Measurements from ENCODE around the gene N4BP3.
"Not testable (repeated sequence)": the region's sequence is repeated elsewhere in the genome, so short reads cannot be mapped to it uniquely, and the experiment has no call there.

Gene N4BP3

GRCh38 chr5:178113141-178113787, at the start of gene N4BP3:
Gene N4BP3 (plus strand): TSS chr5:178113532. CDS start chr5:178119584, 6,052 bp downstream.
- peak; percentile 85 for DNase-seq

- no peak for DNase-seq
Measured at GRCh38 chr5:178067755-178068154, 45.6 kb upstream of the N4BP3 start.

- no peak for DNase-seq
Measured at GRCh38 chr5:178068293-178068692, 45.0 kb upstream of the N4BP3 start.

- DNase-seq = peak; percentile 37
Measured at GRCh38 chr5:178069909-178070308, 43.4 kb upstream of the N4BP3 start.

GRCh38 chr5:178071108-178071507, 42.2 kb upstream of the N4BP3 start:
- DNase-seq = no peak

- DNase-seq = no peak
Measured at GRCh38 chr5:178072749-178073148, 40.6 kb upstream of the N4BP3 start.

- no peak for DNase-seq
Measured at GRCh38 chr5:178074266-178074952, 38.9 kb upstream of the N4BP3 start.

GRCh38 chr5:178076965-178077364, 36.4 kb upstream of the N4BP3 start:
- not testable (repeated sequence) for DNase-seq

- DNase-seq = no peak
Measured at GRCh38 chr5:178077751-178078150, 35.6 kb upstream of the N4BP3 start.

- DNase-seq = no peak
Measured at GRCh38 chr5:178078197-178079010, 34.9 kb upstream of the N4BP3 start.

GRCh38 chr5:178080056-178080455, 33.3 kb upstream of the N4BP3 start:
- DNase-seq = no peak

- DNase-seq = no peak
Measured at GRCh38 chr5:178080618-178081410, 32.5 kb upstream of the N4BP3 start.

GRCh38 chr5:178081571-178082243, 31.6 kb upstream of the N4BP3 start:
- DNase-seq = no peak

- no peak for DNase-seq
Measured at GRCh38 chr5:178083922-178084321, 29.4 kb upstream of the N4BP3 start.

GRCh38 chr5:178085316-178085715, 28.0 kb upstream of the N4BP3 start:
- no peak for DNase-seq

GRCh38 chr5:178086266-178086665, 27.1 kb upstream of the N4BP3 start:
- no peak for DNase-seq

- not testable (repeated sequence) for DNase-seq
Measured at GRCh38 chr5:178087199-178087598, 26.1 kb upstream of the N4BP3 start.

GRCh38 chr5:178090856-178091255, 22.5 kb upstream of the N4BP3 start:
- DNase-seq = no peak

GRCh38 chr5:178093134-178093533, 20.2 kb upstream of the N4BP3 start:
- DNase-seq = no peak

GRCh38 chr5:178094345-178094744, 19.0 kb upstream of the N4BP3 start:
- no peak for DNase-seq

- DNase-seq = no peak
Measured at GRCh38 chr5:178098685-178099084, 14.6 kb upstream of the N4BP3 start.

GRCh38 chr5:178103612-178104011, 9.7 kb upstream of the N4BP3 start:
- DNase-seq = no peak
